GM21529 (cell line): Measurements from ENCODE around the gene CPEB3.
A peak's percentile ranks its signal among the peaks of the same experiment; 100 is the strongest.

Source experiments
- ATAC-seq: cut with Tn5 transposase; IDR thresholded peaks from one replicate; pipeline ENCODE4 v1.9.1; 2021; ENCODE audit not compliant: unreplicated experiment

CPEB3 gene

GRCh38 chr10:92268748-92269147 lies 22.1 kb downstream of the CPEB3 start:
- ATAC-seq, result no peak

DNA sequence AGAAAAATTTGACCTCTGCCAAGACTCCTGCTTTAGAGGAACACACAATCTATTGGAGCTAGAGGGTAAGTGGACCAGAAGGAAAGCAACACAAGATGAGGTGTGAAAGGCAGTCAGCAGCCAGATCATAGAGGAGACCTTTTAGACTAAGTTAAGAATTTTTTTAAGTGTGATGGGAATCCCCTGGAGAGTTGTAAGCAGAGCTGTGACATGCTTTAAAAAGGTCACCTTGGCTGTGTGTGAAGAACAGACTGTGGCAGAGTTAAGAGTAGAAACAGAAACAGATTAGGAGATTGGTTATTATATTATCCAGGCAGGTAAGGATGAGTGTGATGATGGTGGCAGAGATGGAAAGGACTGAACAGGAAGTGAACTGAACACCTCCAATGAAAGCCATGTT lies 23.5 kb downstream of the CPEB3 start:
- ATAC-seq, result no peak

- ATAC-seq, result no peak
These were observed 25.1 kb downstream of the CPEB3 start for GRCh38 chr10:92265687-92266258.

DNA sequence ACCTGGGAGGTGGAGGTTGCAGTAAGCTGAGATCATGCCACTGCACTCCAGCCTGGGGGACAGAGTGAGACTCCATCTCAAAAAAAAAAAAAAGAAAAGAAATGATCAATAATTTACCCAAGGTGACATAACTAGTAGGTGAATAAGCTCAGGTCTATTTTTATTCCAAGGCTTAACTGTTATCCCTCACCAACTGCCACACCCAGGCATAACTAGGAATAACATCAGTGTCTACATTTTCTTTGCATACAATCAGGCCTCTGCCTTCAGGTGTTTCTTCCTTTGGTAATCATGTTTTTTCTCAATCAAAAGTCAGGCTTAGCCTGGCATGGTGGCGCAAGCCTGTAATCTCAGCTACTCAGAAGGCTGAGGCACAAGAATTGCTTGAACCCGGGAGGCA lies 26.6 kb downstream of the CPEB3 start:
- no peak for ATAC-seq

- ATAC-seq, result no peak
These were observed 27.5 kb downstream of the CPEB3 start for GRCh38 chr10:92263396-92263795.

- ATAC-seq, result no peak
These were observed 42.3 kb downstream of the CPEB3 start for GRCh38 chr10:92248566-92248965.

- ATAC-seq, result peak; percentile 39
These were observed 46.1 kb downstream of the CPEB3 start for GRCh38 chr10:92244796-92245195.

DNA sequence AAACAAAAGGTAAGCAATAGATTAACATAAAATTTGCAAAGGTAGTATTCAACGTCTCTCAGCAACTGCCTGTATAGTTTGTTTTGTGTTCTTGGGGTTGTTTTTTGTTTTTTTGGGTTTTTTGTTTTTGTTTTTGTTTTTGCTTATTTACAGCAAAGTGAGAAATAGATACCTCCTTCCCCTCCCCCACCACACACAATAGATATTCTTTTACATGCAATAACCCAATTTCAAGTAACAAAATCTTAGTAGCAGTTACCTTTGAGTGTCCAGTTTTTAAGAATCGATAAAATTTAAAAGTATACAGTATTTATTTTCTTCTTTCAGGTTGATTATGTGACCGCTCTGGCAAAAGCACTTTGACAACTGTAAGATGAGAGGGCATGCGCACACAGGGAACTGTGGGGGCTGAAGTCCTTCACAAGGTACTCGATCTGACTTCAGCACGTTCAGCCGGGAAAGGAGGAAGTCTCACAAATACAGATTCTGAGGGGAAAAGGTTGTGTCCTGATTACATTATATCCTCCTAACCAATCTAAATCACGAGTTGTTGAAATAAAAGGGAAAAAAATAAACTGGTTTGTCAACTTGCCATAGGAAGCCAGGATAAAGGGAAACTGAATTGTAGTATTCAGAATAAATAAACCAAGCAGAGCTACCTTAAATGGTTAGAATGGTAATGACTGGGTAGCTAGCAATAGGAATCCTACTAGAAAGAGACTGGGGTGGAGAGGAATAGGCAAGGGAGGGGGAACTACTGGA lies 47.8 kb downstream of the CPEB3 start:
- no peak for ATAC-seq

DNA sequence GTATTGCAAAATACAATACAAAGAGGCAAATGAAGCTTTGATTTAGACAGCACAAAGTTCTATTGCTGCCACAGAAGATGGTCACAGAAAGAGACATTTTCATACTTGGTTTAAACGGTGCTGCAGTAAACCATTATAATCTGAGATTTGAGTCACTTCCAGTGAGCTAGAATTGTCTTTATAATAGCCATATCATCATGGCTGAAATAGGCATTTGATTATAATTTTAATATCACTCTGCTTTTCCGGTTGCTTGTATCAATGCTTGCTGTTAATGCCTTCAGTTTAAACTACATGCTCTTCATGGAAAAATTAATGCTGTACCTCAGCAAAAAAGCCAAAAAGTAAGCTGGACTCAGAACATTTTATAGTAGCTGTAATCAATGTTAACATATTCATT lies 48.5 kb downstream of the CPEB3 start:
- ATAC-seq, result no peak

DNA sequence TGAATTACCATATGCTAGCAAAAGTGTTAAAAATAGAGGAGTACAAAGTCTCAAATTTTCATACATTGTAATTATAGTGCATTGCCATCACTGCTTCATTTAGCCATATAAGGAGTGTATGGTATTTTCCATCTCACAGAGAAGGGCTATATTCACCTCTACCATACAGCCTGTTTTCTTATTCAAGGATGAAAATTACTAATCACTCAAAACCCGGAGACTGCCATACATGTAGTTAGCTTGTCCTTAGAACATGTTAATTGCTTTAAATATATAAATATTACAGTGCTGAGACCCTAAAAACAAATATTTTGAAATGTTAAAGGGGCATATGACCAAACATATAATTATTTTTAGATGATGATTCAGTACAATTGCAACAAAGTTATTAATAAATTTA lies 49.4 kb downstream of the CPEB3 start:
- ATAC-seq, result no peak

DNA sequence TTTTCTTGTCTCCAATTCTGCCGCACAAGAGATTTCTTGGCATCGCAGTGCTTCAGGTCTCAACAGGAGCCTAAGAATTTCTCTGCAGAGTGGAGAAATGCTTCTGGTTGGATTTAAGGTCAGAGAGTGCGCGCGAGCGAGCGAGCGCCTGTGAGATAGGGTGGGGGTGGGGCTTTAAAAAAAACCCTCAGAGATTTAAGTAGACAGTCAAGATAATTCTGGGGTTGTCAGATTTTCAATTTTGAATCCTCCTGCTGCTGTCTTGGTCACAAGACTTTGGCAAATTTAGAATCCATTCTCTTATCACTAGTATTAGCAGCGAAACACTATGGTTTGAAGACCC lies 49.7 kb downstream of the CPEB3 start:
- no peak for ATAC-seq

- peak; percentile 68 for ATAC-seq
These were observed 50.4 kb downstream of the CPEB3 start for GRCh38 chr10:92240289-92241157.

DNA sequence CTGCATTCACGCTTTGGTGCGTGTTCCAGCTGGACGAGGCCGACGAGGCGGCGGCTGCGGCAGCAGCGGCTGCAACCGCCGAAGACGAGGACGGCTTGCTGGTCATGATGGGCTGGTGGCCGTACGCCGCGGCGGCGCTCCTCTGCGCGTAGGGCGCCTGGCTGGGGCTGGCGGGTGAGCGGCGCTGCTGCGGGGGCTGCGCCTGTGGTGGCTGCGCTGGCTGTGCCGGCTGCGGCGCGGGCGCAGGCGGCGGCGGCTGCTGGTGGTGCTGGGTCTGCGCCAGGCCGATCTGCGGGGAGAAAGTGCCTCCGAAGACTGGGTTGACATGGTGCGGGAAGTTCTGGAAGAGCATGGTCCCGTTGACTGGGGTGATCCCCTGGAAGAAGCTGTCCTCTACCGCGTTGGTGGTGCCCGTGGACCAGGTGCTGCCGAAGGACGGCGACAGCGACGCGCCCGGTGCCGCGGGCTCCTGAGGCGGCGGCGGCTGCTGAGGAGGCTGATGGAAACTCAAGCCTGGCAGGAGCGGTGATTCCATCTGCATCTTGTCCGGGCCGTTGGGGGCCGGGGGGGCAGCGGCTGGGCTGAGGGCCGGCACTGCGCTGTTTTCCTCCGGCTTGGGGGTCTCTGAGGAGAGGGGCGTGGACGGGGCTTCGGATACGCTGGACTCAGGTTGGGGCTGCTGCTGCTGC lies 51.1 kb downstream of the CPEB3 start:
- peak; percentile 30 for ATAC-seq

DNA sequence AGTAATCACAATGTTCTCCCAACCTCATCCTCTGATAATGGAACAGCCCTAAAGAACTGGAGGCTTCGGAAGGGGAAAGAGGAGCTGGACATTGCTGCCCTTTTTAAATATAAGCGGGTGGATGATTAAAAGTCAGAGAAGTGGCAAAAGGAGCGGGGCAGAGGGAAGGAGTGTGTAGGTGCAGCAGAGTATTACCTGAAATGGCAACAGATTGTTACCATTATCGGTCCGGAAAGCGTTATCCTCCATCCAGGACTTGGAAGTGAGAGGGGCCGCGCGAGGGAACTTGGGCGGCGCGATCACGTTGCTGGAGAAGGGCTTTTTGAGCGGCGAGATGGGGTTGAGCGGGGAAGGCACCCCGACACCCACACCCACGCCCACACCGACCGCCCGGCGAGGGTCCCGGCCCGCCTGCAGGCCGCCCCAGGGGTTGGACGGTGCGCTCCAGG lies 51.7 kb downstream of the CPEB3 start:
- no peak for ATAC-seq

DNA sequence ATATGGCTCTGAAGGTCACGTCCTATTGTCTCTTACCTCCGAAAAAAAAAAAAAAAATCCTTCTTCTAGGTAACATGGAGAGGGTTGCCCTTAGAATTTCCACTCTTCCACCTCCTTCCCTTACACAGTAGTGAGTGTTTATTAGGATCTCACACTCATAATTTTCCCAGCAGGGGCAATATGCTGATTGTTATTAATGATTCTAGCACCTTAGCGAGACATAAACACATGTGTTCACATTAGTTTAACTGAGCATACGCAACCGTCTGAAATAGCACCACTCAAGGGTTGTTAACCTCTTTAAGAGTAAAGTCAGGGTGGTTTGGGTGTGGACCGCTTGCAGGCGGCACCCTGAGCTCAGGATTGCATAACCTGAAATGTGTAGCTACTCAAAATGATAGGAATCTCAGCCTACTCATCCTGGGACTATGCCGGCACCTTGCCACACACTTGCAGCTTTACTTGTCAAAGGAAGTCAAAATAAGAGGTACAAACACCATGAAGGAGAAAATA lies 52.2 kb downstream of the CPEB3 start:
- ATAC-seq, result no peak

- no peak for ATAC-seq
These were observed 52.8 kb downstream of the CPEB3 start for GRCh38 chr10:92238054-92238585.

DNA sequence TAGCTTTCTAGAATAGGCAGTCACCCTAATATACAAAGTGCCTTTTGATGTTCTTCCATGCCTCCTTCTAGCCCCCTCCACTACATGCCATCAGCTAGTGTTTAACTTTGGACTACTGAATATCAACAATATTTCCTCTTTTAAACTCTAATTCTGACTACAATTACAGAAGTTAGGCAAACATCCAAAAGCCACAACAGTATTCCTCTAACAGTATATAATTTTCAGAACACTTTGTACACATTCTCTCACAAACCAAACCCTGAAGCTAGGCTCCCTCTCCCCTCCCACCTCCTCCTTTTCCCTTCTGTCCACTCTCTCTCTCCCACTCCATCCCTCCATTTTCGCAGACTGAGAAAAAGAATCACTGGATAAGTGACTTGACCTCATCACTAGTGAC lies 59.7 kb downstream of the CPEB3 start:
- no peak for ATAC-seq

DNA sequence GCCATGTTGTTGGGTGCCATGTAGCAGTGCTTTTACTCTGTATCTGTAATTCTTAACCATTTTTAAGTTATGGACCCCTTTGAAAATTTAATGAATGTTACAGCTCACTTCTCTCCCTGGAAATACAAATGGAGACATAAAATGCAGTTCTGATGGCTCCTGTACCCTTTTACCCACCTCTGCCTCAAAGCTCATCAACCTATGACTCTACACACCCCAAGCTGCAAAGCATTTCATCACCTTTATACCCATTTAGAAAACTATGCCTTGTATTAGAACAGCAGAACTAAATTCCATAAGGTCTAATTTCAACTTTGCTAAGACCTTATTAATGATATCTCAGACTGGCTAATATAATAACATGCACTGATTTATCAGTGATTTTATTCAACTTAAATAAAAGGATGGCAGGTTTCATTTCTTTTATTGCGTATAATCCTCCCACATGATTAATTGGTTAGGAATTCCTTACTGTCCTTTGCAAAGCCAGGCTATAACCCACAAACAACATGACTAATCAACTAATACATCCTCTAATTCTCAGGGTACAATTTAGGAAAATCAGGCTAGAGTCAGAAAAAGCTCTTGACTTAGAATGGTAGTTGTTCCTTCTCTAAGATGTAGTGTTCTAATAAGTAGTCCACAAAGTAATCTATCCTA lies 68.1 kb downstream of the CPEB3 start:
- no peak for ATAC-seq

DNA sequence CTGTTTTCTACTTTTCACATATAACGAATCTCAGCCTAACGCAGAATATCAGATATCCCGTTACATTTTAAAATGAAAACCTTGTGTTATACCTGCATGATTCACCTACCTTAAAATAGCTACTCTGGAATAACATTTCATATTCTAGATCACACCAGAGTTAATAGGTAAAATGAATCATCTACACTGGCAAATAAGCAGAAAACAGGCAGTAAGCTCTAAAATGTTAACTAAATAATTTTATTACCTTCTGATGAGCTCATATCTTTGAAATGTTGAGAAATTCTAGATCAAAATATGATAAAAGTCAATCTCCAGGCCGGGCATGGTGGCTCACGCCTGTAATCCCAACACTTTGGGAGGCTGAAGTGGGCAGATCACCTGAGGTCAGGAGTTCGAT lies 71.3 kb downstream of the CPEB3 start:
- ATAC-seq, result no peak

GRCh38 chr10:92218569-92218968 lies 72.3 kb downstream of the CPEB3 start:
- no peak for ATAC-seq
